Uterus (tissue), 2 donors: ENCODE data around the gene C11orf98.

Source experiments
- CTCF ChIP-seq, 4 experiments: fragments of 200-600 bp in 2 of 4; fragments of 450-650 bp in 2 of 4; sonication (generic) in 2 of 4; IDR thresholded peaks; one replicate each; pipeline ENCODE4 v1.5.1; 2016 to 2019; ENCODE audit warnings: antibody characterized with exemption in 4 of 4, mild to moderate bottlenecking in 2 of 4, moderate library complexity in 1 of 4
- POLR2A ChIP-seq, 2 donors: fragments of 450-650 bp; IDR thresholded peaks; one replicate each; pipeline ENCODE4 v1.6.1; 2016; ENCODE audit warnings: antibody characterized with exemption in 2 of 2, mild to moderate bottlenecking in 1 of 2, moderate library complexity in 1 of 2

GRCh38 chr11:62694455-62695167, 29.6 kb upstream of the C11orf98 start:
- TF ChIP-seq CTCF (IDR thresholded peaks at IDR 0.05) (peak; percentile 66 to 83 (median 77)), POLR2A (IDR thresholded peaks at IDR 0.05) (no peak)
